ENCODE results near the gene MAFG.

GRCh38 chr17:81939218-81939617 is 11.7 kb upstream of the MAFG start:
- TF ChIP-seq, protein P1, sequence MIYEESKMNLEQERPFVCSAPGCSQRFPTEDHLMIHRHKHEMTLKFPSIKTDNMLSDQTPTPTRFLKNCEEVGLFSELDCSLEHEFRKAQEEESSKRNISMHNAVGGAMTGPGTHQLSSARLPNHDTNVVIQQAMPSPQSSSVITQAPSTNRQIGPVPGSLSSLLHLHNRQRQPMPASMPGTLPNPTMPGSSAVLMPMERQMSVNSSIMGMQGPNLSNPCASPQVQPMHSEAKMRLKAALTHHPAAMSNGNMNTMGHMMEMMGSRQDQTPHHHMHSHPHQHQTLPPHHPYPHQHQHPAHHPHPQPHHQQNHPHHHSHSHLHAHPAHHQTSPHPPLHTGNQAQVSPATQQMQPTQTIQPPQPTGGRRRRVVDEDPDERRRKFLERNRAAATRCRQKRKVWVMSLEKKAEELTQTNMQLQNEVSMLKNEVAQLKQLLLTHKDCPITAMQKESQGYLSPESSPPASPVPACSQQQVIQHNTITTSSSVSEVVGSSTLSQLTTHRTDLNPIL (CRISPR knock-in tag; IDR thresholded peaks at IDR 0.05; ENCODE audit: low read depth): no peak
- TF ChIP-seq, protein P2, sequence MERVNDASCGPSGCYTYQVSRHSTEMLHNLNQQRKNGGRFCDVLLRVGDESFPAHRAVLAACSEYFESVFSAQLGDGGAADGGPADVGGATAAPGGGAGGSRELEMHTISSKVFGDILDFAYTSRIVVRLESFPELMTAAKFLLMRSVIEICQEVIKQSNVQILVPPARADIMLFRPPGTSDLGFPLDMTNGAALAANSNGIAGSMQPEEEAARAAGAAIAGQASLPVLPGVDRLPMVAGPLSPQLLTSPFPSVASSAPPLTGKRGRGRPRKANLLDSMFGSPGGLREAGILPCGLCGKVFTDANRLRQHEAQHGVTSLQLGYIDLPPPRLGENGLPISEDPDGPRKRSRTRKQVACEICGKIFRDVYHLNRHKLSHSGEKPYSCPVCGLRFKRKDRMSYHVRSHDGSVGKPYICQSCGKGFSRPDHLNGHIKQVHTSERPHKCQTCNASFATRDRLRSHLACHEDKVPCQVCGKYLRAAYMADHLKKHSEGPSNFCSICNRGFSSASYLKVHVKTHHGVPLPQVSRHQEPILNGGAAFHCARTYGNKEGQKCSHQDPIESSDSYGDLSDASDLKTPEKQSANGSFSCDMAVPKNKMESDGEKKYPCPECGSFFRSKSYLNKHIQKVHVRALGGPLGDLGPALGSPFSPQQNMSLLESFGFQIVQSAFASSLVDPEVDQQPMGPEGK (CRISPR knock-in tag; IDR thresholded peaks at IDR 0.05; ENCODE audit: borderline replicate concordance): no peak
- no peak for TF ChIP-seq BACH2 (CRISPR knock-in tag; IDR thresholded peaks at IDR 0.05; ENCODE audit: borderline replicate concordance)
- TF ChIP-seq ARNTL (CRISPR knock-in tag; IDR thresholded peaks at IDR 0.05; ENCODE audit: borderline replicate concordance, low read depth): no peak
- TF ChIP-seq PPARA (CRISPR knock-in tag; IDR thresholded peaks at IDR 0.05; ENCODE audit: borderline replicate concordance): no peak
- no peak for TF ChIP-seq ZFP3 (CRISPR knock-in tag; IDR thresholded peaks at IDR 0.05)
